ENCODE data around the gene GRHL1. TPM values are rescaled to one million over a fixed set of nuclear protein-coding genes. Genes with fewer than 3 reads are reported as not detected.

Gene GRHL1
- total RNA-seq, 1 donor from 2014 or later: 126 TPM

- H3K4me1 ChIP-seq: peaks cover 72% of the 10 kb centered on the region
- intact Hi-C loops (cut with DNase I): loop anchor here (5.0 kb wide), 1 partner anchor 233 kb away; no protein-coding TSS in a partner anchor
- H3K27ac ChIP-seq: peak overlapping the region; percentile 97
These were observed 94.3 kb downstream of the GRHL1 start for GRCh38 chr2:10045561-10046355.

GRCh38 chr2:10046931-10047330, 95.4 kb downstream of the GRHL1 start:
- Histone ChIP-seq H3K9me3 (no peaks in the 10 kb centered on the region), H3K4me3 (no peak overlapping the region), H3K27ac (peak overlapping the region; percentile 97), H3K36me3 (peaks cover 0 to 45% of the 10 kb centered on the region in 2 donors), H3K27me3 (no peaks in the 10 kb centered on the region), H3K4me1 (peaks cover 64% of the 10 kb centered on the region)
- intact Hi-C loops (cut with DNase I): loop anchor here (5.0 kb wide), 1 partner anchor 235 kb away; no protein-coding TSS in a partner anchor
- no peak for DNase-seq (ENCODE audit: extremely low spot score in 2 of 2)
- TF ChIP-seq POLR2AphosphoS5 (IDR thresholded peaks at IDR 0.05; ENCODE audit: insufficient read depth in 1 of 2, low read depth in 1 of 2): no peak
- no peak for TF ChIP-seq POLR2A (IDR thresholded peaks at IDR 0.05)
- TF ChIP-seq CTCF (IDR thresholded peaks at IDR 0.05): no peak

More at GRCh38 chr2:10045561-10046355, 94.3 kb downstream of the GRHL1 start:
- TF ChIP-seq POLR2A (IDR thresholded peaks at IDR 0.05) (no peak), POLR2AphosphoS5 (IDR thresholded peaks at IDR 0.05; ENCODE audit: insufficient read depth in 1 of 2, low read depth in 1 of 2) (no peak), CTCF (IDR thresholded peaks at IDR 0.05) (no peak)
- peak overlapping the region in 1 of 2 donors; percentile 96 for H3K4me3 ChIP-seq
- H3K9me3 ChIP-seq: no peaks in the 10 kb centered on the region
- no peaks in the 10 kb centered on the region for H3K27me3 ChIP-seq
- H3K36me3 ChIP-seq: peaks cover 0 to 35% of the 10 kb centered on the region in 2 donors
- no peak for DNase-seq (ENCODE audit: extremely low spot score in 2 of 2)

- DNase-seq (ENCODE audit: extremely low spot score in 2 of 2): no peak
- H3K27me3 ChIP-seq: no peaks in the 10 kb centered on the region
- peaks cover 0 to 54% of the 10 kb centered on the region in 2 donors for H3K36me3 ChIP-seq
- H3K4me3 ChIP-seq: no peak overlapping the region
- TF ChIP-seq POLR2A (IDR thresholded peaks at IDR 0.05) (no peak), POLR2AphosphoS5 (IDR thresholded peaks at IDR 0.05; ENCODE audit: insufficient read depth in 1 of 2, low read depth in 1 of 2) (no peak), CTCF (IDR thresholded peaks at IDR 0.05) (no peak)
- peak overlapping the region; percentile 97 for H3K27ac ChIP-seq
- peaks cover 58% of the 10 kb centered on the region for H3K4me1 ChIP-seq
- H3K9me3 ChIP-seq: no peaks in the 10 kb centered on the region
- intact Hi-C loops (cut with DNase I): loop anchor here (5.0 kb wide), 1 partner anchor 236 kb away; no protein-coding TSS in a partner anchor
These were observed 96.4 kb downstream of the GRHL1 start for GRCh38 chr2:10047616-10048500.

DNA sequence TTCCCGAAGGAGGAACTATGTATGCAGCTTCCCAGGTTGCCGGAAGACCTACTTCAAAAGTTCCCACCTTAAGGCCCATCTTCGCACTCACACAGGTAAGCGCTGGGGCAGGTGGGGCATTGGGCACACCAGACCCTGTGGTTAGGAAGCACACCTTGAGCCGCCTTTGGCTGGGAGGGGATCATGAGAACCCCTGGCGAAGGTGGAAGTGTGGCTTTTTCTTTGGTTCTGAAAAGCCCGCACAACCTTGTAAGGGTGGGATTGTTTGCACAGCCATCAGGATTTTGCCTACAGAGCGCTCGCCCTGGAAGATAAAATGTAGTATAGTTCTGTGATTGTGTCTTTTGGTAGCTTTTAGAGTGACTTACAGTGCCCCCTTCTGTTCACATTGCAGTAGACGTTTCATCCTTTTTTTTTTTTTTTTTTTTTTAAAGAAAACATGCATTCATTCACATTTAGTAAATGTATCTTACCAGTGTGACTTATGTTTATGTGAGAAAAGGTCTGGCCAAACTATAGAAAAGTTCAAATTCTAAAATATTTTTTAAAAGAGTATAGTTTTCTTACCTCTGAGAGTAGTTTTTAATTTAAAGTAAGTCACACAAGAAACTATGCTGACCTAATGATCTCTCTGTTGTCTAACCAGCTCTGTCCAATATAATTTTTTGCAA, 97.1 kb downstream of the GRHL1 start:
- intact Hi-C loops (cut with DNase I): loop anchor here (5.0 kb wide), 1 partner anchor 236 kb away; no protein-coding TSS in a partner anchor
- Histone ChIP-seq H3K4me1 (peaks cover 66% of the 10 kb centered on the region), H3K27me3 (no peaks in the 10 kb centered on the region), H3K36me3 (peaks cover 0 to 62% of the 10 kb centered on the region in 2 donors), H3K4me3 (no peak overlapping the region), H3K27ac (peak overlapping the region; percentile 97), H3K9me3 (no peaks in the 10 kb centered on the region)
- no peak for DNase-seq (ENCODE audit: extremely low spot score in 2 of 2)
- TF ChIP-seq CTCF (IDR thresholded peaks at IDR 0.05) (peak; percentile 32 to 53 (median 49)), POLR2A (IDR thresholded peaks at IDR 0.05) (no peak), POLR2AphosphoS5 (IDR thresholded peaks at IDR 0.05; ENCODE audit: insufficient read depth in 1 of 2, low read depth in 1 of 2) (peak in 1 of 2 donors; percentile 54)

Other genes starting within 250 kb of the GRHL1 start
- gene TAF1B, start 108.2 kb upstream of the GRHL1 start, total RNA-seq: 20.1 TPM
- 30.4 TPM for gene KLF11, start 91.9 kb downstream of the GRHL1 start, total RNA-seq
- gene CYS1, start 128.7 kb downstream of the GRHL1 start, total RNA-seq: 13.5 TPM
- 11.0 TPM for gene RRM2, start 171.0 kb downstream of the GRHL1 start, total RNA-seq

All from vagina (tissue), 2 donors.